Skeletal muscle cell (primary cell): ENCODE measurements around the gene SPACDR.

ENCODE experiments used
- DNase-seq: peaks from one replicate; pipeline ENCODE4 v3.0.0-alpha.2; 2010; ENCODE audit warnings: low read depth
- H3K4me3 ChIP-seq: 2 replicates; pipeline ENCODE4 v1.5.1; 2011; ENCODE audit warnings: low read depth, mild to moderate bottlenecking, control low read depth, low read length, moderate library complexity

The SPACDR gene

DNA sequence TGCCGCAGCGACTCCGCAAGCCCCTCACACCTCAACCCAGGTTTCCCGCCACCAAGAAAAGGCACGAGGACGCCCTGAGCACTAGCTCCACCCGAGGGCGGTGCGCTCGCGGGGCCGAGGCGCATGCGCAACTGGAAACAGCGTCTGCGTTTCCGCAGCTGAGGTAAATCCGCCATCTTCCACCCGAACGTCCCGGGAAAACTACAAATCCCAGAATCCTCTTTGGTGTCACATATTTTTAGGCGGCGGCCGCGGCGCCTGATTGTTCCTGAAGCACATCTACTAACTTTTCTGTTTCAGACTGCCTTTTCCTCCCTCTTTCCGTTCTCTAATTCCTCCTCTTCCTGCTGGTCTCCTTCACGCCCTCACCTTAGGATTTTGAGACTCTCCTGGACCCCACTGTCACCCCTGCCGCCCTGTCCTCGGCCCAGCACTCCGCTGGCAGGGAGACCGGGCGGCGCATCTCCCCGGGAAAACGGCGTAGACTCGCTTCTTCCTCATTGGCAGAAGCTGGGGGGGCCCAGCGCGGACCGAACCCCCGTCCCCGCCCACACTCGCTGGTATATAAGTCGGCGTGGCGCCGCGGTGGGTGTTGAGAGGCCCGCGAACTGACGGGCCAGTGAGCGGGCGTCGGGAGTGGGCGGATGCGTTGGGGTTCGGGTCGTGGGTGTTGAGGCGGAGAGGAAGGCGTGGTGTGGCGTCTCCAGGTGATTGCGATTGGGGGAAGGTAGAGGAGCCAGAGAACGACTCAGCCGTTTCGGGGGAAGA is 35.7 kb downstream of the SPACDR start, which contains the start of gene ZCWPW1:
ZCWPW1 (minus strand) TSS at position 505 of the 768 bp plus-strand sequence. CDS start 8,054 bp downstream, outside the sequence.
- DNase-seq, result peak; percentile 87
- H3K4me3 ChIP-seq, result peak within 1 kb of the TSS; percentile 80

DNA sequence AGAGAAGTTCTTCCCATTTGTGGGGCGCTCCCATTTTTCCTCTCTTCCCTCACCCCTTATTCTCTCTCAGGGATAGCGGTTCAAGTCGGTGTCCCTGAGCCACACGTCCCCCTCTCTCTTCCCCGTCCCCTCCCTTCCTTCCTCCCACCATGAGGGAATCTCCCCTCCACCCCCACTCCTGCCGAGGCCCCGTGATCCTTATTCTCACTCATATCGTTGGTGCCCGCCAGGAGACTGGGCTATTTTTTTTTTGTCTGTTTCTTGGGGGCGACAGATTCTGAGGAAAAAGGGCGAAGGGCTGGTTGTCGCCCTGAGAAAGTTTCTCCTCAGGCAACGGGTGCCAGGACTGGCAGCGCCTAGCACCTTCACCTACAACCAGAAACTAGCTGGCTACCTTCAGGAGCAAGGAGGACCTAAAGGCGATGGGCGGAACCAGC is 36.3 kb downstream of the SPACDR start:
- H3K4me3 ChIP-seq, result peak overlapping the region; percentile 80
- no peak for DNase-seq

DNA sequence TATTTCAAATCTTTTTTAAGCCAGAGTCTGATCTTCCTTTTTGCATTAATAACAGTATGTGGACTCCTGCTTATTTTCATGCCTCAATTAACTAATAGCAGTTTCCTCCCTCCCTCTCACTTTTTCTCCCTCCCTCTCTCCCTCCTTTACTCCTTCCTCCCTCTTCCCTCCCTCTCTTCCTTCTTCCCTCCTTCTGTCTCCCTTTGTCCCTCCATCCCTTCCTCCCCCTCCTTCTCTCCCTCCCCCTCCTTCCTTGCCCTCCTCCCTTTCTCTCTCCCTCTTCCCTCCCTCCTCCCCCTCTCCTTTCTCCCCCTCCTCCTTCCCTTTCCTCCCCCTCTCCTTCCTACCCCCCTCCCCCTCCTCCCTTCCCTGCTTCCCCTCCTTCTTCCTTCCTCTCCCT is 37.5 kb downstream of the SPACDR start:
- no peak for DNase-seq
- H3K4me3 ChIP-seq, result no peak overlapping the region

DNA sequence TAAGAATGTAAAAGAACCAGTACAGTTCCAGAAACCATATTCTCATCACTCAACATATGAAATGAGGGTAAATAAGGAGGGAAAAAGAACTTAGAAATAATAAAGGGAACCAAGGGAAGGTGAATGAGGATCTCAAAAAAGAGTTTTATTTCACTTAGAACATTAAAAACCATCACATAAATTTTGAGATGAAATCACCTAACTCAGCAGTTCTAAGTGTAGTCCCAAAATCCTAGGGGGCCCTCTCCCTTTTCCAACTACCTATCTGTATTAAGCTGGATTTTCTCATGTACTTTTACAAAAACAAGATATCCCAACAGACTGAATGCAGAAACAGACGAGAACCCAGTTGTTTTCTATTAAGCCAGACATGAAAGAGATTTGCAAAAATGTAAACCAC is 38.7 kb downstream of the SPACDR start:
- no peak for DNase-seq
- no peak overlapping the region for H3K4me3 ChIP-seq

DNA sequence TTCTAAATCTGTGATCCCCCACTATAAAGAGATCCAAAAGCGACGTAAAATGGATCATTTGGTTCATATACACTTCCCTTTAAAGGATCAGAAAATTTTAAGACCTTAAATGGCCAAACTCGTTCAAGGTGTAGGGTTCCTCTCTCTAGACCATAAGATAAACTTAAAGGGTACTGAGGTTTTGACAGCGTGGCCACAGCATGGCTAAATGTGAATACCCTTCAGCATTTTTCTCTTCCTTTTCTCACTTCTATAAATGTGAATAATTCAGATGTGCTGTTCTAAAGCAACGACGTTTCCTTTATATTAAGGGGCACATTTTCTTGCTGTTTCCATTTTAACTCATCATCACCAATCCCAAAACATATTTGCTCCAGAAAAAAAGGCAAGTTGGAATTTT is 40.7 kb downstream of the SPACDR start:
- DNase-seq, result no peak
- no peak overlapping the region for H3K4me3 ChIP-seq

DNA sequence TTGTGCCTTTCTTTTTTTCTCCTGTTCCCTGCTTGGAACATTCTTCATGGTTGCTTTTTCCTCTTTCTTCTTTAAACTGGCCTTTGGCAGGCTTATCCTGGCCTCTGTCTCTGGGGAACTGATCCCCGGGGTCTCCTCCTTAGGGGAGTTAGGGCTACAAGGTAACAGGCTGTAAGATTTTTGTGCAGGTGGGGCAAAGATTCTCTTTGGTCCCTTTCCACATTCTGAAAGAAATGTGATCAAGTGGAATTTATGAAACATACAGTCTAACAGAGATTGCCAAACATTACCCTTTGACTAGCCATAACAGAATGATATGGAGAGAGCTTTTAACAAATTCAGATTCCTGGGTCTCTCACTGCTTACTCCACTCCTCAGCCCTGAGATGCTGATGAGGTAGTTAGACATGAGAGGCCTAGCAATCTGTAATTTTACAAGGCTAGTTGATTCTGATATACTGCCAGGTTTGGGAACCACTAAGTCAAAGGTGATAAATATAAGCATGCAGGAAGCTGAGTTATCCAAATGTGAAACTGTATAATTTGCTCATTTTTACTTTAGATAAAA is 44.3 kb downstream of the SPACDR start:
- H3K4me3 ChIP-seq, result no peak overlapping the region
- no peak for DNase-seq

DNA sequence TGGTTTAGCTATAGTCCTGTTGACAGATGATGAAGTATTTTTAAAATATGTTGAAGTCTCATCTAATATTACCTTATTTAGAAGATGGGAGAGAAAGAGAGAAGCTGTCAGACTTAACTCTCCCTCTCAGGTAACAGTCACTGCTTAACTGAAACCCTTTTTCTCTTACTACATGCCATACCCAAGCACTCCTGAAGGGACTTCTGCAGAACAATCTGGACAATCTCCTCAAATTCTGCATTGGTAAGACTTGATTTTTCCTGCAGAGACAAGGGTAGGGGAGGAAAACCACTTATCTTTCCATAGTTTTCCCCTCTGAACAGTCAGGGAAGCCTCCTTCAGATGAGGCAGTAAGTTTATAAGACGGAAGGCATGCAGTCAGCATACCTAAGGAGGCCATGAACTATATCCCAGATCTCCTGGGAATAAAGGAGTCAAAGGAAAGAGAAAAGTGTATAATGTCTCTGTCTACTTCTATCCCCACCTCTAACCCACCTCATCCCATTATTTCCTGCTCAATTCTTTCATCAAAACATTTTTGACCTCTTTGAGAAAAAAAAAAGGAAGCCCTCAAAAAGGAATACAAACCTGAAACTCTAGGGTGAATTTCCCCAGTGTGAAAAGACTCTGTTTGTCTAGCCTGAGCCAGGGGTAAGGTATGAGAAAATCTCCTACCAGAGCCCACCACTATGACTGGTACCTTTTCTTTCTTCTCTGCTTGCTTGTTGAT is 45.0 kb downstream of the SPACDR start:
- H3K4me3 ChIP-seq, result no peak overlapping the region
- DNase-seq, result no peak

DNA sequence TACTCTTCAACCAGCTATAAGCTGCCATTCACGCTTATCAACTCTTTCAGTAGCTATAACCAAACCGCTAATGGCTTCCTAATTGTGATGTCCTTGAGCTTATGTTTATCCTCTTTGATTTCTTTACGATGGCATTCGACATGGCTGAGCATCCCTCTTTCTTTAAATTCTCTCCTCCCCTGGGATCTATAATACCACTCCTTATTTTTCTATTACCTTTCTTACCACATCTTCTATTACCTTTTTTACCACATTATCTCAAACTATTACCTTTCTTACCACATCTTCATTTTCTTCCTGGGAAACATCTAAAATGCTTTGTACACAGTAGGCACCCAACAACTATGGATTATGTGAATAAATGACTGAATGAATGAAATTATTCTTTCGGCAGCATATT is 48.6 kb downstream of the SPACDR start:
- no peak for DNase-seq
- H3K4me3 ChIP-seq, result no peak overlapping the region

DNA sequence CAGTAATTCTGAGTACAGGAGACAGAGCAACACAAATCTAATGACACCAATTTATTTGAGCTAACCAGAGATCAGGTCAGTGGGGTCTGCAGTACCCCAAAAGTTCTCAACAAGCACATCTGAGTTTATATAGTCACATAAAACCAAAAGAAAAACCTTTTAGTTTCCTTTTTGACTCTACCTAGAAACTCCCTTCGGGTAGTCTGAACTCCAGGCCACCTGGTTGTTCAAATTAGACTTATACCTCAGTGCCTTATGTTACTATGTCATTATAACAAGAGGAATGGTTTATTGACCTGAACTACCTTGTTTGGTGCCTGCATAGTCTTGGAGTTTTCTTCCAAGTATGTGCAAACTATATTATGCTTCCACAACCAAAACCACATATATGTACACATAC is 50.2 kb downstream of the SPACDR start:
- no peak overlapping the region for H3K4me3 ChIP-seq
- DNase-seq, result no peak

DNA sequence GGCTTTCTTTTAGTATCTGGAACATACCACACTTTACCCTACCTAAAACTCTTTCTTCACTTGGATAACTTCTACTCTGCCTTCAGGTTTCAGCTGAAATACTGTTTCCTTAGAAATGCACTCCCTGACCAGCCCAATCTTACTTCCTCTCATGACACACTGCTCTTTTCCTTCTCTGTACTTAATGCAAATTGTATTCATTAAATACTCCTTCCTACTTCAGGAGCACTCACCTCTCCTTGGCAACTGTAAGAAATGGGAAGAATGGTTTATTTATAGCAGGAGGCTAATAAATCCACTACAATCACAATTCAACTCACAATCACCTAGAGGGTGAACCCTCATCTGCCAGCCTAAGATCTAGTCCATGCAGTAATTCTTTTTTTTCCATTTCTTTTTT is 50.7 kb downstream of the SPACDR start:
- no peak for DNase-seq
- H3K4me3 ChIP-seq, result no peak overlapping the region

DNA sequence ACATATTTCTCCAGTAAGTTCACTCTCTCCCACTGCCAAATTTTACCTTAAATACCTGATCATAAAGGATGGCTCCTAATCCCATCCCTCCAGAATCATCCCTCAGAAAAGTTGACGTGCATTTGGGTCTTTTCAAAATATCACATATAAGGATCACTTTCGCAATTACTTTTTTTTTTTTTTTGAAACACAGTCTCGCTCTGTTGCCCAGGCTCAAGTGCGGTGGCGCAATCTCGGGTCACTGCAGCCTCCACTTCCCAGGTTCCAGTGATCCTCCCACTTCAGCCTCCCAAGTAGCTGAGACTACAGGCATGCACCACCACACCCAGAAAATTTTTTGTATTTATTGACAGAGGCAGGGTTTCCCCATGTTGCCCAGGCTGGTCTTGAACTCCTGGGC is 53.0 kb downstream of the SPACDR start:
- no peak for DNase-seq
- no peak overlapping the region for H3K4me3 ChIP-seq

DNA sequence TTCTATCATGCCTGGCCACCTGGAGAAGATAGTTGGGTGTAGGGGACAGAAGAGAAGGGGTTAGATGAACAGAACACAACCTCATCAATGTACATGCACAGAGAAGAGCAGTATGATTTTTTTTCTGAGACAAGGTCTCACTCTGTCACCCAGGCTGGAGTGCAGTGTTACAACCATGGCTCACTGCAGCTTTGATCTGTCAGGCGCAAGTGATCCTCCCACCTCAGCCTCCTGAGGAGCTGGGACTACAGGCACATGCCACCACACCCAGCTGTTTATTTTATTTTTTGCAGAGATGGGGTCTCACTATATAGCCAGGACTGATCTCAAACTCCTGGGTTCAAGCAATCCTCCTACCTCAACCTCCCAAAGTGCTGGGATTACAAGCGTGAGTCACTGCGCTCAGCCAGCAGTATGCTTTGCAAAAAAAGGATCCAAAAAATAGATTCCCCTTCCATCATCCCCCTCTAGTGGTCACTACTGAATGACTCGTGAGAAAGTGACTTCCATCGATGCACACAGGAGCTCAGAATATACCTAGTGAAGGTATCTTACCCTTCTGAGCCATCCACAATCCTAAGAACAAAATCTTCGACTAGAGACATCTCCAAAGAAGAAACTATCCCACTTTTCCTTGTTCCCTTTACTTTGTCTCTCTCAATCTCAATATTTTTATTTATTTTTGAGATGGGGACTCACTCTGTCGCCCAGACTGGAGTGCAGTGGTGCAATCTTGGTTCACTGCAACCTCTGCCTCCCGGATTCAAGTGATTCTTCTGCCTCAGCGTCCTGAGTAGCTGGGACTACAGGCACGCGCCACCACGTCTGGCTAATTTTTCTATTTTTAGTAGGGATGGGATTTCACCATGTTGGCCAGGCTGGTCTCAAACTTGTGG is 56.5 kb downstream of the SPACDR start:
- no peak overlapping the region for H3K4me3 ChIP-seq
- DNase-seq, result peak; percentile 31

DNA sequence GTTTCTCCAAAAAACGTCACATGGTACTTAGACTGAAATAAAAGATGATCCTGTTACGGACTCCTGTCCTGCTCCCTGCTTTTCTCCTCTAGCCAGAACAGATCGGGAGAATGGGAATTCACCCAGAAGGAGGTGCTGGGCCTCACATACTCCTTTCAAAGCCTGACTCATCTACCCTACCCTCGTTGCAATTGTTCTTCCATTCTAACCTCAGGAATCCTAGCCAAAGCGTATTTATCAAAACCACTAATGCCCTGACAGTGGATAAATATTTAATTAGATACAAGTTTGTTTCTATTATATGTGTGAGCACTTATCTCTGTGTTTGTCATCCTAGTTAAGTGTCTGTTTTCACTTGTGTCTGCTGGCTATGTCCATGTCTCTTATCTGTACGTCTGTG is 57.3 kb downstream of the SPACDR start:
- no peak overlapping the region for H3K4me3 ChIP-seq
- DNase-seq, result peak; percentile 23
